ENCODE data around the gene ZNF350.

- TF ChIP-seq CTCF (IDR thresholded peaks at IDR 0.05) (no peak), POLR2A (IDR thresholded peaks at IDR 0.05) (no peak)
These were observed 47.7 kb downstream of the ZNF350 start for GRCh38 chr19:51938936-51939335.
